HG03442 (cell line): ENCODE data around the gene FAM83G.

ENCODE experiments used
- ATAC-seq: cut with Tn5 transposase; IDR thresholded peaks from one replicate; pipeline ENCODE4 v1.9.1; 2021; ENCODE audit warnings: mild to moderate bottlenecking, moderate library complexity; ENCODE audit not compliant: unreplicated experiment

FAM83G gene

GRCh38 chr17:18970582-18971480 is 33.7 kb downstream of the FAM83G start:
- ATAC-seq = no peak

GRCh38 chr17:18968945-18969887 is 35.3 kb downstream of the FAM83G start:
- no peak for ATAC-seq

GRCh38 chr17:18968345-18968744 is 36.2 kb downstream of the FAM83G start:
- ATAC-seq = no peak

GRCh38 chr17:18967916-18968315 is 36.6 kb downstream of the FAM83G start:
- ATAC-seq = no peak

GRCh38 chr17:18966831-18967624 is 37.5 kb downstream of the FAM83G start:
- no peak for ATAC-seq

GRCh38 chr17:18965530-18966236 is 38.9 kb downstream of the FAM83G start:
- no peak for ATAC-seq

- ATAC-seq = no peak
These were observed 40.0 kb downstream of the FAM83G start for GRCh38 chr17:18964550-18964949.

- no peak for ATAC-seq
These were observed 40.6 kb downstream of the FAM83G start for GRCh38 chr17:18964018-18964351.

- ATAC-seq = no peak
These were observed 41.2 kb downstream of the FAM83G start for GRCh38 chr17:18963126-18964017.

GRCh38 chr17:18962494-18962815 is 42.1 kb downstream of the FAM83G start:
- ATAC-seq = no peak

- no peak for ATAC-seq
These were observed 42.7 kb downstream of the FAM83G start for GRCh38 chr17:18961634-18962493.

GRCh38 chr17:18960803-18961511 is 43.6 kb downstream of the FAM83G start:
- peak; percentile 68 for ATAC-seq

- ATAC-seq = peak; percentile 15
These were observed 44.3 kb downstream of the FAM83G start for GRCh38 chr17:18960241-18960665.

- no peak for ATAC-seq
These were observed 44.7 kb downstream of the FAM83G start for GRCh38 chr17:18959845-18960240.

- ATAC-seq = no peak
These were observed 45.3 kb downstream of the FAM83G start for GRCh38 chr17:18959071-18959844.

- ATAC-seq = no peak
These were observed 46.0 kb downstream of the FAM83G start for GRCh38 chr17:18958611-18959010.

- no peak for ATAC-seq
These were observed 46.7 kb downstream of the FAM83G start for GRCh38 chr17:18957831-18958230.
